GM21367 (cell line): ENCODE results near the gene ATP2C2.
"Not testable (repeated sequence)": the region's sequence is repeated elsewhere in the genome, so short reads cannot be mapped to it uniquely, and the experiment has no call there.

Source experiments
- ATAC-seq: cut with Tn5 transposase; IDR thresholded peaks from one replicate; pipeline ENCODE4 v1.9.1; 2021; ENCODE audit not compliant: unreplicated experiment

Gene ATP2C2

GRCh38 chr16:84368308-84368996 is at the start of gene ATP2C2:
ATP2C2 (plus strand) TSS chr16:84368538; CDS start chr16:84368616, 78 bp downstream.
- no peak for ATAC-seq

DNA sequence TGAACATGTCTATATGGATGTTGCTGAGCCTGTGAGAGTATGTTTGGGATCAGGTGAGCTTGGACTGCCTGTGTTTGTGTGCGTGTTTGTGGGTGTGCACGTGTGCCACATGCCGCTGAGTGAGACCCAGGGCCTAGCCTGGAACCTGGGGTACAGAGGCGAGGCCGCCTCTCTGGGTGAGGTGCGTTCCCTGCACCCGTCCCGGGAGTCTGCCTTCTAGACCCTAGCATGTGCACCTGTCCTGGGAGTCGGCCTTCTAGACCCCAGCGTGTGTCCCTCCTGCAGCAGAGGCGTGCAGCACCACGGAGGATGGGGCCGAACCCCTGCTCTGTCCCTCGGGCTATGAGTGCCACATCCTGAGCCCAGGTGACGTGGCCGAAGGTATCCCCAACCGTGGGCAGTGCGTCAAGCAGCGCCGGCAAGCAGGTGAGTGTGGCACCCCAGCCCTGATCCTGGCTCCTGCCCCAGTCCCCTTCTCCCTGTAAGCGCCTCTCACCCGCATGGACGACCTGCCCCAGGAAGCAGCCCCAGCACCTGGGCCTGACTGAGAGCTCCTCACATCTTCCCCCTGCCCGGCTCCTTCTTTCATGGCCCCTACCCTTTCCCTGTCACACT is 49.1 kb upstream of the ATP2C2 start:
- no peak for ATAC-seq

DNA sequence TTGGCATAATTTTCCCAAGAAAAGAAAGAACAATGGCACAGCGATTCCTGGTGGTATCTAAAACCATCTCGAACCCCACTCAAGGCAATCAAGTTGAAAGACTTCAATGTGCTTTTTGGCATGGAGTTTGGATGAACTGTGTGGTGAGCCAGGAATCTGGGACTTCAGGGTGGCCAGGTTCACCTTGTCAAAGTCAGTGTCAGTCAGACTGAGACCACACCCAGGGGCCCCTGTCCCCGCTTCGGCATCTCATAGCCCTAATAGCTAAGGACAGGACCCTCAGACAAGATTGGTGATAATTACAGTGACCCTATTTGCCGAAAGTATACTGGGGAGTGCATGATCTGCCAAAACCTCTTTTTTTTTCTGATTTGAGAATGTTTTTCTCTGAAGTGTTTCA is 47.8 kb upstream of the ATP2C2 start:
- ATAC-seq, result no peak

DNA sequence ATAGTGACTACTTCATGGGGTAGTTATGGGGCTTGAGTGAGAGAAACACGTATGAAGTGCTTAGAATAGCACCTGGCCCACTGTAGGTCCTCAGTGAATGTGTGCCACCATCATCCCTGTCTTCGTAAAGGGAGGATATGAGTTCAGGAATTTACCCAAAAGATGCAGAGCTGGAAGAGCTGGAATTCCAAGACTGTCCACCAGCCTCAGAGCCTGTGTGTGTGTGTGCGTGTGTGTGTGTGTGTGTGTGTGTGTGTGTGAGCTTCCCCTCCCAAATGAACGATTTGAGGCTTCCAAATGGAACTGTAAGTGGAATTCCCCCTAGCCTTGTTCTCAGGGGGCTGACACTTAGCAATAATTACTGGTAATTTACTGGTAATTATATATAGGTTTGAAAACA is 46.4 kb upstream of the ATP2C2 start:
- no peak for ATAC-seq

GRCh38 chr16:84322749-84323148 is 45.6 kb upstream of the ATP2C2 start:
- no peak for ATAC-seq

DNA sequence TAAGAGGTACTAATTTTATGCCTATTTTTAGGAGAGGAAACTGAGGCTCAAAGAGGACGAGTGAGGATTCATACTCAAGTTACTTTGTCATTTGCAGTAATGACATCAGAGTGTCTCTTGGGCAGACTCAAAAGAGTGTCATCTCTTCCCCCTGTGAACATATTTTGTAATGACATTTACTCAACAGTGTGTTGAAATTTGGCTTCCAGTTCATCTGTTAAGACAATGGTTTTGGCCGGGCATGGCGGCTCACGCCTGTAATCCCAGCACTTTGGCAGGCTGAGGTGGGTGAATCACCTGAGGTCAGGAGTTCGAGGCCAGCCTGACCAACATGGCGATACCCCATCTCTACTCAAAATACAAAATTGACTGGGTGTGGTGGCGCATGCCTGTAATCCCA is 44.7 kb upstream of the ATP2C2 start:
- no peak for ATAC-seq

DNA sequence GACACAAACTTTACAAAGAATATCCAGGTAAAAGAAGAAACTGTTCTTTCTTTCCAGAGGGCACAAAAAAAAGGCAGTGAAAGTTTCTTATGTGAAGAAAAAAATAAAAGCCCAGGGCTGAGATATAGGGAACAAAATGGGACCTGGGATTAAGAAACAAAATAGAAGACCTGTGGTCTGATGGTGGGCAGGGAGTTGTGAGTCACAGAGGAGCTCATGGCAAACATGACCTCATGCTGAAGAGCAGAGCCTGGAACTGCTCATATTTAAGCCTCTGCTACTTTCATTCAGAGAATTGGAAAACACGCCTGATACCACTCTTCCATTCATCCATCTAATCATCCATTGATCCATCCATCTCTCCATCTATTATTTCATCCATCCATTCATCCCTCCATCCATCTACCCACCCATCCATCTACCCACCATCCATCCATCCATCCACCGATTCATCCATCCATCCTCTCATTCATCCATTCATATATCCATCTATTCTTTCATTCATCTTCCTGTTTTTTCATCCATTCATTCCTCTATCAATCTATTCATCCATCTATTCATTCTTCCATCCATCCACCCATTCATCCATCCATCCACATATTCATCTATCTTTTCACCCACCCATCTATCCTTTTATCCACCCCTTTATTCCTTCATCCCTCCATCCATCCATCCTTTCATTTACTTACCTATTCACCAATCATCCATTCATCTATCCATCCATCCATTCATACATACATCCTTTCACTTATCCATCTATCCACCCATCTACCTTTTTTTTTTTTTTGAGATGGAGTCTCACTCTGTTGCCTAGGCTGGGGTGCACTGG is 43.7 kb upstream of the ATP2C2 start:
- no peak for ATAC-seq

DNA sequence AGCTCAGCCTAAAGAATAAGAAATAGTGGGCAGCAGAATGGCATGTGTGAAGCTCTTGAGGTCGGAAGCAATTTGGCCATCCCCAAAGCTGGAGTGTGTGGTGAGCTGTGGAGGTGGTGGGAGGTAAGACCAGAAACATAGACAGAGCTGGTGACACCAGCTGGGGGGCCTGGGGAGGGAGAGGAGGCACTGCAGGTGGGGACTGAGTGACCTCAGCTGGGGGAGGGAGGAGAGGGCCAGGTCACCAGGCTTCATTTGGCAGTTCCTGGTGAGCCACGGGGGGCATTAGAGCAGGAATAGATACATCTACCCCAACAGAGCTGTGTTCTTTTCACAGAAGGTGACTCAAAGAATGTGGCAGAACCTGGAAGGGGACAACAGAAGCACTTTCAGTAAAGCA is 41.8 kb upstream of the ATP2C2 start:
- no peak for ATAC-seq

- no peak for ATAC-seq
Observed at GRCh38 chr16:84327926-84328505, 40.3 kb upstream of the ATP2C2 start.

DNA sequence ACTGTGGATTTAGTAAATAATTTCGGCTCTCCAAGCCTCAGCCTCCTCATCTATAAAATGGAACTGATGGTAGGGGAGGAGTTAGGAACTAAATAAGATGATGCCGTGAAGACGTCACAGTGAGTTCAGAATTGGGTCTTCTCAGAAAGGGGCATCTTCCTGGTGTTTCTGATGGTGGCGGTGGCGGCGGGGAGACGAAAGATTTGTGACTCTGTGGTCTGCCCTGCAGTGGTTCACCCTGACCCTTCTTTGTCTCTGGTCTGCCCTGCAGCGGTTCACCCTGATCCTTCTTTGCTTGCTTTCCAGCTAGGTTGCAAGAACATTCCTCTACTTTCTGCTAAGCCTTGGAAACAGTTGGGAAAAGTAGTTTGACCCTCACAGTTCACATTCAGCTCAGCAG is 39.3 kb upstream of the ATP2C2 start:
- ATAC-seq, result no peak

- no peak for ATAC-seq
Observed at GRCh38 chr16:84329843-84330684, 38.3 kb upstream of the ATP2C2 start.

GRCh38 chr16:84330685-84331050 is 37.7 kb upstream of the ATP2C2 start:
- ATAC-seq, result no peak

GRCh38 chr16:84331998-84332780 is 36.1 kb upstream of the ATP2C2 start:
- ATAC-seq, result no peak

DNA sequence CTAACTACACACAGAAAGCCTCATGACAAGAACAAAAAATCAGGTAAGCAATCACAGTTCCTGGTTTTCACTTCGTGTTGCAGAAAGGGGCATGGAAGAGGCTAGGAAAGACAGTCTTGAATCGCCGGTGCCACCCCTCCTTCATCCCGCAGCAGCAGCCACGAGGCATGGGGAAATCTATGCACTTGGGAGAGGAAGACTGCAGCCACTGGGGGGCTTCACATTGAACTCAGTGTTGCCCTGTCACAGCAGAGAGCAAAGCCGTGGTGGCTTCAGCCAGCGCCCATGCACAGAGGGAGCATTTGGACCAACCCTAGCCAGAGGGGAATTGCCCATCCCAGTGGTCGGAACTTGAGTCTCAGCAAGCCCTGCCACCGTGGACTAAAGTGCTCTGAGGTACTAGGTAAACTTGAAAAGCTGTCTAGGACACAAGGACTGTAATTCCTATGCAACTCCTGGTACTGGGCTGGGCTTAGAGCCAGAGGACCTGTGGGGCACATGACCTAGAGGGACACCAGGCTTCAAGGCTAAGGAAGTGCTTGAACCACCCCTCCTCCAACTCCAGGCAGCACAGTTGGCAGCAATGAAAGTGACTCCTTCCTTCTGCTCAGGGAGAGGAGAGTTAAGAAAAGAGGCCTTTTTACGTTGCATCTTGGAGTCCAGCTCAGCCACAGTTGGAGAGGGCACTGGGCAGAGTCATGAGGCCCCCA is 35.2 kb upstream of the ATP2C2 start:
- no peak for ATAC-seq

DNA sequence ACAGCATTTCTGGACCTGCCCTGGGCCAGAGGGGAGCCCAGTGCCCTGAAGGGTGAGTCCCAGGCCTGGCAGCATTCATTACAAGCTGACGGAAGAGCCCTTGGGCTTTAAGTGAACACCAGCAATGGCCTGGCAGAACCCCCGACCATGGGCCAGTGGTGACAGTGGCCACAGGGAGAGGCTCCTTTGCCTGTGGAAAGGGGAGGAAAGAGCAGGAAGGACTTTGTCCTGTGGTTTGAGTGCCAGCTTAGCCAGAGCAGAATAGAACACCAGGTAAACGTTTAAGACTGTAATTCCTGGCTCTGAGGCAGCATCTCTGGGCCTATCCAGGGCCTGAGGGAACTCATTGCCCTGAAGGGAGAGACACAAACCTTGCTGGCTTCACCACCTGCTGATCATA is 34.3 kb upstream of the ATP2C2 start:
- ATAC-seq, result no peak

DNA sequence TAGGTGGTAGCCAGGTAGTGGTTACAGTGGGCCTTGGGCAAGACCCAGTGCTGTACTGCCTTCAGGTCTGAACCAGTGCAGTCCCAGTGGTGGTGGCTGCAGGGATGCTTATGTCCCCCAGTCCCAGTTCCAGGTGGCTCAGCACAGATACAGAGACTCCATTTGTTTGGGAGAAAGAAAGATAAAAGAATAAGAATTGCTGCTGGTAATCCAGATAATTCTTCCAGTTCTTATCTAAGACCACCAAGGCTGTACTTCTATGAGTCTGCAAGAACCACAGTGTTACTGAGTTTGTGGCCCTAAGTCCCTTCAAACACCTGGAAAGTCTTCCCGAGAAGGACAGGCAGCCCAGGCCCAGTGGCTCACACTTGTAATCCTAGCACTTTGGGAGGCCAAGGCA is 33.9 kb upstream of the ATP2C2 start:
- no peak for ATAC-seq

DNA sequence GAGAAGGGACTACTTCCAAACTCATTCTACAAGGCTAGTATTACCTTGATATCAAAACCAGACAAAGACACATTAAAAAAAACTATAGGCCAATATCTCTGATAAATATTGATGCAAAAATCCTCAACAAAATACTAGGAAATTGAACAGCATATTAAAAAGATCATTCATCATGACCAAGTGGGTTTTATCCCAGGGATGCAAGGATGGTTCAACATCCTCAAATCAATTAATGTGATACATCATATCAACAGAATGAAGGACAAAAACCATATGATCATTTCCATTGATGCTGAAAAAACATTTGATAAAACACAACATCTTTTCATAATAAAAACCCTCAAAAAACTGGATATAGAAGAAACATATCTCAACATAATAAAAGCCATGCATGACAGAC is 31.1 kb upstream of the ATP2C2 start:
- not testable (repeated sequence) for ATAC-seq

DNA sequence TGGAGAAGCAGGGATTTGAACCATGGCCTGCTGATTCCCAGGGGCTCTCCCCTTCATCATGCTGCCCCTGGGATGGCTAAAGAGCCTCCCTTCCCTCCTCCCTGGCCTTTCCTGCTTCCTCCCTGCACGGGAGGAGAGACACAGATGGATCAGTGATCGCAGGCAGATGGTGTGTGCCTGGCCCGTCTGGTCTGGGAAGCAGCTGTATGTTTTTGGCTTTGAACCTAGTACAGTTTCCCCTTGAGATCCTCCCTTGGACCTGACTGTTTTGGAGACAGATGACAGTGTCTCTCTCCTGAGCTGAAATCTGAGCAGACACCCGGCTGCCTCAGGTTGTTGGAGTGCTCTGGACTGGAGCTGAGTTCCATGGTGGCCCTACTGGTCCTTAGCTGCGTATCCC is 29.0 kb upstream of the ATP2C2 start:
- ATAC-seq, result no peak

DNA sequence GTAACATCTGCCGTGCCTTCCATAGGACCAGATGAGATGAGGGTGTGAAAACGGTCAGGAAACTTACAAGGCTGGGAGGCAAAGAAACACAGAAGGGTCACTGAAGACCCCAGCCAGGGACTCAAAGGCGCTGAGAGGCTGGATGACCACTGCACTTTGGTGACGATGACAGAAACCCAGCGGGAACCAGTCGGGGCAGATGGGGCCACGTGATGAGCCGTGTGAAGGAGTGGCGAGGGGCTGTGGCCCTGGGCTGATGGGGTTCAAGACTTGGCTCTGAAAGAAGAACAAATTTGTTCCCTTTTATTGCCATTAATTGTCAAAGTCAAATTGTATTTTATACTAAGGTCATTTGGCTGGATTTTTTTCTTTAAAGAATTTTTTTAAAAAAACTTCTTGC is 28.6 kb upstream of the ATP2C2 start:
- no peak for ATAC-seq
